ENCODE results near the gene PACRG. TPM values are rescaled to one million over a fixed set of nuclear protein-coding genes. Genes with fewer than 3 reads are reported as not detected.

The PACRG gene
- total RNA-seq, 4 donors from 2014 or later: 0.29 to 1.6 (median 0.61) TPM

GRCh38 chr6:163243692-163244589 is 516.2 kb downstream of the PACRG start:
- DNase-seq (no peak), ATAC-seq (no peak)
- no peaks in the 10 kb centered on the region for H3K36me3 ChIP-seq
- H3K9me3 ChIP-seq: no peaks in the 10 kb centered on the region
- intact Hi-C loops (cut with DNase I; ENCODE audit: low total_unique reads) (no loop called here), in situ Hi-C loops (cut with MboI; ENCODE audit: low sequenced_read_pairs in 4 of 4) (no loop called here)
- H3K4me1 ChIP-seq: no peaks in the 10 kb centered on the region
- no peaks in the 10 kb centered on the region for H3K27me3 ChIP-seq
- no peak overlapping the region for H3K4me3 ChIP-seq
- no peak for TF ChIP-seq CTCF (IDR thresholded peaks at IDR 0.05 in 4 of 5, conservative IDR thresholded peaks at IDR 0.05 in 1 of 5)
- no peak for TF ChIP-seq POLR2A (IDR thresholded peaks at IDR 0.05)
- no peak overlapping the region for H3K27ac ChIP-seq

- Histone ChIP-seq H3K36me3 (no peaks in the 10 kb centered on the region), H3K27me3 (no peaks in the 10 kb centered on the region), H3K9me3 (no peaks in the 10 kb centered on the region), H3K4me3 (no peak overlapping the region), H3K27ac (no peak overlapping the region), H3K4me1 (peaks cover 0 to under 1% of the 10 kb centered on the region in 2 donors)
- ATAC-seq (no peak), DNase-seq (no peak)
- no peak for TF ChIP-seq POLR2A (IDR thresholded peaks at IDR 0.05)
- TF ChIP-seq CTCF (IDR thresholded peaks at IDR 0.05 in 4 of 5, conservative IDR thresholded peaks at IDR 0.05 in 1 of 5): no peak
- intact Hi-C loops (cut with DNase I; ENCODE audit: low total_unique reads): no loop called here
- in situ Hi-C loops (cut with MboI; ENCODE audit: low sequenced_read_pairs in 4 of 4): no loop called here
Measured at GRCh38 chr6:163248051-163248450, 520.3 kb downstream of the PACRG start.

GRCh38 chr6:163249651-163250101 is 521.9 kb downstream of the PACRG start:
- Histone ChIP-seq H3K36me3 (no peaks in the 10 kb centered on the region), H3K27me3 (no peaks in the 10 kb centered on the region), H3K9me3 (no peaks in the 10 kb centered on the region), H3K4me1 (peaks cover 5 to 8% of the 10 kb centered on the region in 2 donors), H3K27ac (no peak overlapping the region), H3K4me3 (no peak overlapping the region)
- intact Hi-C loops (cut with DNase I; ENCODE audit: low total_unique reads) (no loop called here), in situ Hi-C loops (cut with MboI; ENCODE audit: low sequenced_read_pairs in 4 of 4) (no loop called here)
- no peak for DNase-seq
- no peak for TF ChIP-seq CTCF (IDR thresholded peaks at IDR 0.05 in 4 of 5, conservative IDR thresholded peaks at IDR 0.05 in 1 of 5)
- TF ChIP-seq POLR2A (IDR thresholded peaks at IDR 0.05): no peak
- ATAC-seq: no peak

GRCh38 chr6:163250116-163250515 is 522.3 kb downstream of the PACRG start:
- DNase-seq: no peak
- no peak for ATAC-seq
- H3K36me3 ChIP-seq: no peaks in the 10 kb centered on the region
- intact Hi-C loops (cut with DNase I; ENCODE audit: low total_unique reads): no loop called here
- in situ Hi-C loops (cut with MboI; ENCODE audit: low sequenced_read_pairs in 4 of 4): no loop called here
- H3K4me1 ChIP-seq: peaks cover 5 to 8% of the 10 kb centered on the region in 2 donors
- no peak overlapping the region for H3K4me3 ChIP-seq
- H3K27ac ChIP-seq: no peak overlapping the region
- no peaks in the 10 kb centered on the region for H3K27me3 ChIP-seq
- TF ChIP-seq CTCF (IDR thresholded peaks at IDR 0.05 in 4 of 5, conservative IDR thresholded peaks at IDR 0.05 in 1 of 5): no peak
- TF ChIP-seq POLR2A (IDR thresholded peaks at IDR 0.05): no peak
- no peaks in the 10 kb centered on the region for H3K9me3 ChIP-seq

Measured in gastrocnemius medialis (tissue), 4 donors.